Muscle layer of duodenum (tissue), 2 donors: Measurements from ENCODE around the gene ZNF444.

ENCODE experiments used
- H3K27ac ChIP-seq: one replicate; pipeline ENCODE4 v1.7.0; 2013; ENCODE audit warnings: mild to moderate bottlenecking, low read length
- H3K27me3 ChIP-seq: one replicate; pipeline ENCODE4 v1.7.0; 2013; ENCODE audit warnings: low read depth, mild to moderate bottlenecking, control low read depth, low read length
- H3K36me3 ChIP-seq, 2 donors: one replicate each; pipeline ENCODE4 v1.7.0; 2013; ENCODE audit warnings: low read length in 2 of 2, control low read depth in 1 of 2, mild to moderate bottlenecking in 1 of 2; ENCODE audit not compliant: insufficient read depth in 2 of 2, control insufficient read depth in 1 of 2
- H3K4me1 ChIP-seq, 2 donors: one replicate each; pipeline ENCODE4 v1.7.0; 2013; ENCODE audit warnings: low read length in 2 of 2, mild to moderate bottlenecking in 2 of 2, control low read depth in 1 of 2, moderate library complexity in 1 of 2; ENCODE audit not compliant: insufficient read depth in 2 of 2, control insufficient read depth in 1 of 2
- H3K4me3 ChIP-seq, 2 donors: one replicate each; pipeline ENCODE4 v1.7.0; 2013; ENCODE audit warnings: low read length in 2 of 2, low read depth in 1 of 2, mild to moderate bottlenecking in 1 of 2
- H3K9me3 ChIP-seq, 2 donors: one replicate each; pipeline ENCODE4 v1.7.0; 2013; ENCODE audit warnings: low read length in 2 of 2, control low read depth in 1 of 2, mild to moderate bottlenecking in 1 of 2; ENCODE audit not compliant: control insufficient read depth in 1 of 2
- donor health status: healthy.

Gene ZNF444

GRCh38 chr19:56125806-56126590, 15.1 kb upstream of the ZNF444 start:
- Histone ChIP-seq H3K9me3 (no peaks in the 10 kb centered on the region), H3K36me3 (no peaks in the 10 kb centered on the region), H3K27me3 (no peaks in the 10 kb centered on the region), H3K4me3 (no peak overlapping the region), H3K27ac (no peak overlapping the region), H3K4me1 (peaks cover 5 to 6% of the 10 kb centered on the region in 2 donors)

GRCh38 chr19:56126983-56127780, 13.9 kb upstream of the ZNF444 start:
- Histone ChIP-seq H3K36me3 (no peaks in the 10 kb centered on the region), H3K9me3 (no peaks in the 10 kb centered on the region), H3K4me1 (no peaks in the 10 kb centered on the region), H3K27ac (no peak overlapping the region), H3K27me3 (no peaks in the 10 kb centered on the region), H3K4me3 (no peak overlapping the region)

- no peak overlapping the region for H3K4me3 ChIP-seq
- H3K9me3 ChIP-seq, result no peaks in the 10 kb centered on the region
- no peaks in the 10 kb centered on the region for H3K27me3 ChIP-seq
- no peak overlapping the region for H3K27ac ChIP-seq
- no peaks in the 10 kb centered on the region for H3K36me3 ChIP-seq
- H3K4me1 ChIP-seq, result no peaks in the 10 kb centered on the region
Observed at GRCh38 chr19:56130006-56130405, 11.1 kb upstream of the ZNF444 start.

- Histone ChIP-seq H3K9me3 (no peaks in the 10 kb centered on the region), H3K27ac (no peak overlapping the region)
Observed at GRCh38 chr19:56131651-56132050, 9.4 kb upstream of the ZNF444 start.

GRCh38 chr19:56132316-56132822, 8.7 kb upstream of the ZNF444 start:
- Histone ChIP-seq H3K27me3 (no peaks in the 10 kb centered on the region), H3K4me3 (no peak overlapping the region), H3K27ac (peak overlapping the region; percentile 49), H3K36me3 (no peaks in the 10 kb centered on the region), H3K4me1 (no peaks in the 10 kb centered on the region), H3K9me3 (no peaks in the 10 kb centered on the region)

More at GRCh38 chr19:56131651-56132050, 9.4 kb upstream of the ZNF444 start:
- Histone ChIP-seq H3K36me3 (no peaks in the 10 kb centered on the region), H3K27me3 (no peaks in the 10 kb centered on the region), H3K4me3 (no peak overlapping the region), H3K4me1 (no peaks in the 10 kb centered on the region)

GRCh38 chr19:56133858-56134653, 7.0 kb upstream of the ZNF444 start:
- Histone ChIP-seq H3K9me3 (no peaks in the 10 kb centered on the region), H3K36me3 (no peaks in the 10 kb centered on the region), H3K27me3 (no peaks in the 10 kb centered on the region), H3K27ac (no peak overlapping the region), H3K4me1 (no peaks in the 10 kb centered on the region), H3K4me3 (no peak overlapping the region)

- H3K27ac ChIP-seq, result no peak overlapping the region
- no peaks in the 10 kb centered on the region for H3K36me3 ChIP-seq
- no peaks in the 10 kb centered on the region for H3K27me3 ChIP-seq
- no peaks in the 10 kb centered on the region for H3K4me1 ChIP-seq
- no peak overlapping the region for H3K4me3 ChIP-seq
- H3K9me3 ChIP-seq, result no peaks in the 10 kb centered on the region
Observed at GRCh38 chr19:56134654-56134921, 6.5 kb upstream of the ZNF444 start.

GRCh38 chr19:56136362-56136761, 4.7 kb upstream of the ZNF444 start:
- H3K4me1 ChIP-seq, result peaks cover 4 to 5% of the 10 kb centered on the region in 2 donors
- no peaks in the 10 kb centered on the region for H3K9me3 ChIP-seq
- no peak overlapping the region for H3K27ac ChIP-seq
- H3K36me3 ChIP-seq, result no peaks in the 10 kb centered on the region
- H3K4me3 ChIP-seq, result no peak overlapping the region
- H3K27me3 ChIP-seq, result no peaks in the 10 kb centered on the region

GRCh38 chr19:56137405-56137804, 3.7 kb upstream of the ZNF444 start:
- H3K9me3 ChIP-seq, result no peaks in the 10 kb centered on the region
- H3K4me3 ChIP-seq, result no peak overlapping the region
- no peaks in the 10 kb centered on the region for H3K36me3 ChIP-seq
- H3K4me1 ChIP-seq, result peaks cover 10 to 11% of the 10 kb centered on the region in 2 donors
- H3K27me3 ChIP-seq, result no peaks in the 10 kb centered on the region
- H3K27ac ChIP-seq, result no peak overlapping the region

- no peak overlapping the region for H3K4me3 ChIP-seq
- H3K9me3 ChIP-seq, result no peaks in the 10 kb centered on the region
- peaks cover 10 to 14% of the 10 kb centered on the region in 2 donors for H3K4me1 ChIP-seq
- no peaks in the 10 kb centered on the region for H3K36me3 ChIP-seq
- H3K27me3 ChIP-seq, result no peaks in the 10 kb centered on the region
- no peak overlapping the region for H3K27ac ChIP-seq
Observed at GRCh38 chr19:56138069-56138468, 3.0 kb upstream of the ZNF444 start.
